ENCODE data around the gene MAGOH.

The MAGOH gene

GRCh38 chr1:53180951-53181350, 57.4 kb downstream of the MAGOH start:
- Histone ChIP-seq H3K9ac (ENCODE audit: low read length) (no peak overlapping the region), H3K36me3 (ENCODE audit: control insufficient read depth, low read depth, low read length) (no peaks in the 10 kb centered on the region), H3K27me3 (ENCODE audit: control insufficient read depth, insufficient read depth, low read length) (peaks cover 8% of the 10 kb centered on the region), H3K4me3 (ENCODE audit: low read length) (no peak overlapping the region), H3K4me1 (ENCODE audit: control insufficient read depth, low read depth, low read length) (no peaks in the 10 kb centered on the region), H3K27ac (ENCODE audit: low read length) (no peak overlapping the region), H3K9me3 (ENCODE audit: control insufficient read depth, low read depth, low read length) (no peaks in the 10 kb centered on the region)

DNA sequence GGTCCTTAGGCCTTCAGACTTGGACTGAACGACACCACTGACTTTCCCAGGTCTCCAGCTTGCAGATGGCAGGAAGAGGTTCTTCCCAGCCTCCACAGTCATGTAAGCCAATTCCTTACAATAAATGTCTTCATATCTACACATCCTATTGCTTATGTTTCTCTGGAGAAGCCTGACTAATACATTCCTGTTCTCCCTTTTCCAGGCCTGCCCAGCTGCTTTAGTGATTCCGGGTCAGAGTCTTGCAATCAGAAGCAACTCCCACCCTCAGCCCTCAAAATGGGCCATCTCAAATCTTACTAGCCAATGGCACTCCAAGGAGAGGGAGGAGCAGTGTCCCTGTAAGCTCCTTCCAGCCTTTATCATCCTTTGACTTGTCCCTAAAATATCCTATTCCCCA, 58.1 kb downstream of the MAGOH start:
- H3K36me3 ChIP-seq (ENCODE audit: control insufficient read depth, low read depth, low read length) = no peaks in the 10 kb centered on the region
- H3K27me3 ChIP-seq (ENCODE audit: control insufficient read depth, insufficient read depth, low read length) = peaks cover 8% of the 10 kb centered on the region
- H3K9ac ChIP-seq (ENCODE audit: low read length) = no peak overlapping the region
- H3K9me3 ChIP-seq (ENCODE audit: control insufficient read depth, low read depth, low read length) = no peaks in the 10 kb centered on the region
- no peak overlapping the region for H3K27ac ChIP-seq (ENCODE audit: low read length)
- H3K4me1 ChIP-seq (ENCODE audit: control insufficient read depth, low read depth, low read length) = peaks cover 3% of the 10 kb centered on the region
- no peak overlapping the region for H3K4me3 ChIP-seq (ENCODE audit: low read length)

Measured in iPS-18a (cell line).